Activated CD4-positive, alpha-beta T cell treated with anti-CD3 and anti-CD28 coated beads for 24 hours (primary cell): ENCODE data around the gene RASSF9.

Source experiments
- DNase-seq, 2 donors: peaks; one replicate each; pipeline ENCODE4 v3.0.0-alpha.2; 2020; ENCODE audit warnings: low read depth in 2 of 2

The RASSF9 gene

GRCh38 chr12:85821206-85821605 lies 15.0 kb downstream of the RASSF9 start:
- DNase-seq: no peak

- no peak for DNase-seq
Observed at GRCh38 chr12:85820101-85820500, 16.1 kb downstream of the RASSF9 start.

GRCh38 chr12:85814741-85815140 lies 21.5 kb downstream of the RASSF9 start:
- DNase-seq: no peak

GRCh38 chr12:85814071-85814470 lies 22.1 kb downstream of the RASSF9 start:
- no peak for DNase-seq

- DNase-seq: no peak
Observed at GRCh38 chr12:85809500-85809899, 26.7 kb downstream of the RASSF9 start.

- no peak for DNase-seq
Observed at GRCh38 chr12:85807730-85808129, 28.5 kb downstream of the RASSF9 start.

GRCh38 chr12:85805654-85806053 lies 30.6 kb downstream of the RASSF9 start:
- no peak for DNase-seq

- DNase-seq: no peak
Observed at GRCh38 chr12:85804663-85805062, 31.5 kb downstream of the RASSF9 start.

GRCh38 chr12:85803923-85804322 lies 32.3 kb downstream of the RASSF9 start:
- no peak for DNase-seq

- no peak for DNase-seq
Observed at GRCh38 chr12:85803231-85803630, 33.0 kb downstream of the RASSF9 start.

GRCh38 chr12:85798122-85798521 lies 38.1 kb downstream of the RASSF9 start:
- no peak for DNase-seq

- DNase-seq: no peak
Observed at GRCh38 chr12:85796001-85796400, 40.2 kb downstream of the RASSF9 start.

GRCh38 chr12:85794531-85794930 lies 41.7 kb downstream of the RASSF9 start:
- no peak for DNase-seq

GRCh38 chr12:85784096-85784720 lies 52.0 kb downstream of the RASSF9 start:
- DNase-seq: no peak

GRCh38 chr12:85782711-85783110 lies 53.5 kb downstream of the RASSF9 start:
- no peak for DNase-seq

GRCh38 chr12:85781766-85782165 lies 54.4 kb downstream of the RASSF9 start:
- DNase-seq: no peak

- DNase-seq: no peak
Observed at GRCh38 chr12:85779768-85780167, 56.4 kb downstream of the RASSF9 start.

GRCh38 chr12:85775091-85775490 lies 61.1 kb downstream of the RASSF9 start:
- no peak for DNase-seq

- DNase-seq: no peak
Observed at GRCh38 chr12:85765453-85765869, 70.7 kb downstream of the RASSF9 start.

GRCh38 chr12:85759623-85760022 lies 76.6 kb downstream of the RASSF9 start:
- DNase-seq: no peak

GRCh38 chr12:85759091-85759490 lies 77.1 kb downstream of the RASSF9 start:
- no peak for DNase-seq

GRCh38 chr12:85755760-85756159 lies 80.4 kb downstream of the RASSF9 start:
- no peak for DNase-seq
